ENCODE data around the gene TAF6. TPM values are rescaled to one million over a fixed set of nuclear protein-coding genes. Genes with fewer than 3 reads are reported as not detected.

TAF6 gene
- total and polyA plus RNA-seq, 9 of the 15 experiments (the other 6 are each of a cell fraction or from before 2014, with no cell fraction given), result 0.78 to 78.7 (median 21.3) TPM

DNA sequence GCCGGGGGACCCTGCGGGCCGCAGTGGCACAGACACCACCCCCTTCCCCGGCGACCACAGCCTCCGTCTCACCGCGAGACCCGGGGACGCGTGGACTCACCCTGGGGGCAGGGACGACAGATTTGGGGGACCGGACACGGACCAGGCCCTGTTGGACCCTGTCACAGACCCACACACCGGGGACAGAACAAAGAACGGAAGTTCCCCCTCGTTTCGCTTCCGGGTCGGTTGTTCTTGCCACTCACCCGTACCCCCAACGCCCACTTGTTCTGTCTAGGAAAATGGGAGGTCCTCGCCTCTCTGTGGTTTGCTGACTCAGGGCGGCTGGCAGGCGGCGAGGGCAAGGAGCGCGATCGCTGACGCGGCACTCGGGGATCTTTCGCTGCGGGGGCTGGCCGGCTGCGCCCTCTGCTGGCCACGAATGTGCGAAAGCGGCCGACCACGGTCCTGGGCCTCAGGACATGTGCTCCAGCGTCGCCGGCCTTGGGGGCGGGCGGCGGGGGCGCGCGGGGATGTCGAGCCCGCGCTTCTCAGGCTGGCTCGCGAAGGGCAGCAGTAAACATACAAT, 37.5 kb downstream of the TAF6 start, which contains the start of gene ZNF3 (continued):
- TF ChIP-seq MAFK (IDR thresholded peaks at IDR 0.05; ENCODE audit: low read length), result peak; percentile 99
- peak; percentile 66 to 74; a peak in 2 of 4 replicates for TF ChIP-seq ETV6 (IDR thresholded peaks at IDR 0.05; ENCODE audit: borderline replicate concordance in 1 of 2, low read depth in 2 of 2, low read length in 1 of 2)
- TF ChIP-seq ETV6 (CRISPR knock-in tag; IDR thresholded peaks at IDR 0.05; ENCODE audit: borderline replicate concordance), result no peak
- no peak for TF ChIP-seq ZNF212 (CRISPR knock-in tag; IDR thresholded peaks at IDR 0.05)
- no peak for TF ChIP-seq EZH2 (IDR thresholded peaks at IDR 0.05; ENCODE audit: borderline replicate concordance, low read depth, low read length)
- no peak for TF ChIP-seq FOXA1 (IDR thresholded peaks at IDR 0.05; ENCODE audit: borderline replicate concordance)
- TF ChIP-seq RCOR1 (IDR thresholded peaks at IDR 0.05; ENCODE audit: borderline replicate concordance in 1 of 2, low read depth in 2 of 2, low read length in 2 of 2), result peak; percentile 76 to 92; a peak in 3 of 4 replicates
- peak; percentile 17; the same call in 1 of the 2 replicates for TF ChIP-seq HDAC2 (IDR thresholded peaks at IDR 0.05)
- peak; percentile 34 for TF ChIP-seq SAP30 (IDR thresholded peaks at IDR 0.05; ENCODE audit: borderline replicate concordance, insufficient read depth, low read depth, low read length, poor library complexity, severe bottlenecking)
- peak; percentile 92 for TF ChIP-seq POLR2G (IDR thresholded peaks at IDR 0.05; ENCODE audit: low read depth, low read length)
- no peak for TF ChIP-seq ZNF717 (CRISPR knock-in tag; IDR thresholded peaks at IDR 0.05)
- TF ChIP-seq, protein P1, sequence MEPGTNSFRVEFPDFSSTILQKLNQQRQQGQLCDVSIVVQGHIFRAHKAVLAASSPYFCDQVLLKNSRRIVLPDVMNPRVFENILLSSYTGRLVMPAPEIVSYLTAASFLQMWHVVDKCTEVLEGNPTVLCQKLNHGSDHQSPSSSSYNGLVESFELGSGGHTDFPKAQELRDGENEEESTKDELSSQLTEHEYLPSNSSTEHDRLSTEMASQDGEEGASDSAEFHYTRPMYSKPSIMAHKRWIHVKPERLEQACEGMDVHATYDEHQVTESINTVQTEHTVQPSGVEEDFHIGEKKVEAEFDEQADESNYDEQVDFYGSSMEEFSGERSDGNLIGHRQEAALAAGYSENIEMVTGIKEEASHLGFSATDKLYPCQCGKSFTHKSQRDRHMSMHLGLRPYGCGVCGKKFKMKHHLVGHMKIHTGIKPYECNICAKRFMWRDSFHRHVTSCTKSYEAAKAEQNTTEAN (CRISPR knock-in tag; IDR thresholded peaks at IDR 0.05), result no peak
- no peak for TF ChIP-seq ZNF79 (CRISPR knock-in tag; IDR thresholded peaks at IDR 0.05; ENCODE audit: low read depth)
- TF ChIP-seq SMARCA4 (IDR thresholded peaks at IDR 0.05), result 0 out of 2 replicates have a peak, but pooled peaks have one; percentile 7
- TF ChIP-seq, protein P2, sequence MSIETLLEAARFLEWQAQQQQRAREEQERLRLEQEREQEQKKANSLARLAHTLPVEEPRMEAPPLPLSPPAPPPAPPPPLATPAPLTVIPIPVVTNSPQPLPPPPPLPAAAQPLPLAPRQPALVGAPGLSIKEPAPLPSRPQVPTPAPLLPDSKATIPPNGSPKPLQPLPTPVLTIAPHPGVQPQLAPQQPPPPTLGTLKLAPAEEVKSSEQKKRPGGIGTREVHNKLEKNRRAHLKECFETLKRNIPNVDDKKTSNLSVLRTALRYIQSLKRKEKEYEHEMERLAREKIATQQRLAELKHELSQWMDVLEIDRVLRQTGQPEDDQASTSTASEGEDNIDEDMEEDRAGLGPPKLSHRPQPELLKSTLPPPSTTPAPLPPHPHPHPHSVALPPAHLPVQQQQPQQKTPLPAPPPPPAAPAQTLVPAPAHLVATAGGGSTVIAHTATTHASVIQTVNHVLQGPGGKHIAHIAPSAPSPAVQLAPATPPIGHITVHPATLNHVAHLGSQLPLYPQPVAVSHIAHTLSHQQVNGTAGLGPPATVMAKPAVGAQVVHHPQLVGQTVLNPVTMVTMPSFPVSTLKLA (conservative IDR thresholded peaks at IDR 0.05), result peak; percentile 94 to 98
- TF ChIP-seq, protein P3, sequence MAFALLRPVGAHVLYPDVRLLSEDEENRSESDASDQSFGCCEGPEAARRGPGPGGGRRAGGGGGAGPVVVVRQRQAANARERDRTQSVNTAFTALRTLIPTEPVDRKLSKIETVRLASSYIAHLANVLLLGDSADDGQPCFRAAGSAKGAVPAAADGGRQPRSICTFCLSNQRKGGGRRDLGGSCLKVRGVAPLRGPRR (CRISPR knock-in tag; IDR thresholded peaks at IDR 0.05), result no peak
- TF ChIP-seq MTA1 (IDR thresholded peaks at IDR 0.05; ENCODE audit: borderline replicate concordance), result peak; percentile 16; the same call in 1 of the 2 replicates
- no peak for TF ChIP-seq E2F3 (CRISPR knock-in tag; IDR thresholded peaks at IDR 0.05)
- no peak for TF ChIP-seq ZNF696 (CRISPR knock-in tag; conservative IDR thresholded peaks at IDR 0.05)
- TF ChIP-seq, protein P4, sequence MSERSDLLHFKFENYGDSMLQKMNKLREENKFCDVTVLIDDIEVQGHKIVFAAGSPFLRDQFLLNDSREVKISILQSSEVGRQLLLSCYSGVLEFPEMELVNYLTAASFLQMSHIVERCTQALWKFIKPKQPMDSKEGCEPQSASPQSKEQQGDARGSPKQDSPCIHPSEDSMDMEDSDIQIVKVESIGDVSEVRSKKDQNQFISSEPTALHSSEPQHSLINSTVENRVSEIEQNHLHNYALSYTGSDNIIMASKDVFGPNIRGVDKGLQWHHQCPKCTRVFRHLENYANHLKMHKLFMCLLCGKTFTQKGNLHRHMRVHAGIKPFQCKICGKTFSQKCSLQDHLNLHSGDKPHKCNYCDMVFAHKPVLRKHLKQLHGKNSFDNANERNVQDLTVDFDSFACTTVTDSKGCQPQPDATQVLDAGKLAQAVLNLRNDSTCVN (CRISPR knock-in tag; IDR thresholded peaks at IDR 0.05), result no peak
- TF ChIP-seq NCOR1 (IDR thresholded peaks at IDR 0.05), result peak; percentile 74
- TF ChIP-seq FOSL1 (tag; conservative IDR thresholded peaks at IDR 0.05), result peak; percentile 94

Measured in K562 (cell line).